ENCODE measurements around the gene IDI1.
A peak's percentile ranks its signal among the peaks of the same experiment; 100 is the strongest.
"Not testable (repeated sequence)": the region's sequence is repeated elsewhere in the genome, so short reads cannot be mapped to it uniquely, and the experiment has no call there.

Gene IDI1

DNA sequence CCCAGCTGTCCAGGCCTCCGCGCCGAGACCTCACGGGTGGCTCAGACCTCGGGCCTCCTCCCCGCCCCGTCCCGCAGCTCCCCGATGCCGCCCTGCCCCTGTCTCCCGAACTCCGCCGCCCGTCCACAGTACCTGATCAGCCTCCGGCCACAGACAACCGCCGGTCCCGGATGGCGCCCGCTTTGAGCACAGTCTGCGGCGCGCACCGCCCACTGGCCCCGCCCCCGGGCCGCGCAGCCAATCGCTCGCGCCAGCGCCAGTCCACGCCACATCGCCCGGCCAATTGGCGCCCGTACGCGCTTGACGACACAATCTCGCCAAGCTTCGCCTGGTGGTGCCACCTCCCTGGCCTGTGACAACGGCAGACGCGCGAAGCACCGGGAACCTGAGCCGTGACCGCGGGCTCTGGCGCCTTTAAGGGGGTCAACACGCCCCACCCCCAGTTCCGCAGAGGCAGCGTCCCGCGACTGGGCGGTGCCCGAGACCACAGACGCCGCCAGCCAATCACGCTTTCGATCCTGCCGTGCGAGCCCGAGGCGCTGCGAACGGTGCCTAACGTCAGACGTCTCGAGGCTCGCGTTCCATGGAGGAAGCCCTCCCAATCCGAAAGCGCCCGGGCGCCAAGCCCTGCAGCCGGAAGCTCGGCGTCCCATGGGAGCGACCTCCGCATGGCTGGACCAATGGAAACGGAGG lies at the start of gene IDI1:
Gene IDI1 (minus strand): TSS at position 388 of the 693 bp plus-strand sequence. CDS start 116 bp downstream, at position 272.
- peak; percentile 98 for DNase-seq

DNA sequence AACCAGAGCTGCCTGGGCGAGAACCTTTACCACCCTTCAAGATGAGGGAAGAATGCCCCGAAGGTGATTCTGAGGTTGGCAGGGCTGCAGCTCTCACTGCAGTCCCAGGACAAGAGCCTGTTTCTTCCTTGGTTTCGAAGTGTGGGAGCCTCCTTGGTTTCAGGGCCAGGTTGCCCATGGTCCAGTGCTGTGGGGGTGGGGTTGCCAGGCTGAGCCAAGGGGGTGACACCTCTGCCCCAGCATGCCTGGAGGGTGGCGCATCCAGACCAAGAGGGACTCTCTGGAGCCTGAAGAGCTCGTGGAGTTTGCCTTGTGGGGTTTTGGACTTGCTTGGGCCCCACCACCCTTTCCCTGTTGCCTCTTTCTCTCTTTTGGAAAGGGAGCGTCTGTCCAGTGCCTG lies 48.5 kb upstream of the IDI1 start:
- DNase-seq = no peak

DNA sequence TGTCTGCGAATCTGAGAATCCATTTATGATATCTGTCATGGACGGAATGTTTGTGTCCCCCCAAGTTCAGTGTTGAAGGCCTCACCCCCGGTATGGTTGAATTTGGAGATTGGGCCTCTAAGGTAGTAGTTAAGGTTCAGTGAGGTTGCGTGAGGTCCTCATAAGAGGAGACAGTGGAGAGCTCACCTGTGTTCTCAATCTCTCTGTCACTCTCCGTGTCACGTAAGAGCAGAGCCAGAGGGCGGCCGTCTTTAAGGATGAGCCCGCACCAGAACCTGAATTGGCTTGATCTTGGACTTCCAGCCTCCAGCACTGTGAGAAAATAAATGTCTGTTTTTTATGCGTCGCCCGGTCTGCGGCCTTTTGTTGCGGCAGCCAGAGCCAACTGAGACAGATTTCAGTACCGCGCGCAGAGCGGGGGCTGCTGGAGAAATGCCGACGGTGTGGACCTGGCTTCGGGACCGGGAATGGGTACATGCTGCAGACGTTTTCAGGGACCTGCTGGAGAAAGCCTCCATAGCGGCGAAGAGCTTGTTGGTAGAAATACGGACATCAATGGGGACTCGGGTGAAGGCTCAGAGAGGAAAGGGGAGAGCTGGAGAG lies 47.5 kb upstream of the IDI1 start:
- DNase-seq = no peak

DNA sequence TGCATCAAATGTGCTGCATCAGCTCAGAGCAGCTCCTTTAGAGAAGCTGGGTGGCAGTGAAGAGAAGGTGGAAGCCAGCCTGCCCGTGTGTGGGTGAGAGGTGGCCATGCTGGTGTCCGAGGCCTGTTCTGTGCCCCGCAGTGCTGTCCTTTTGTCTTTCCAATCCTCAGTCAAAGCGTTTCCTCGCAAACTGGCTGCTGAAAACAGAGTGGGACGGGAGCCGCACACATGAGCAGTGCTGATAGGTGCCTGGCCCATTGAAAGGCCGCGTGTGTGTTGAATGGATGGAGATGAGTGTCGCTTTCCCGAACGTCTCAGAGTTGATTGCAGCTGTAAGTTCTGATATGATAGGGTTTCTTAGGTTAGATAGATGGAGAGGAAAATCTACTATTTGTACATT lies 46.6 kb upstream of the IDI1 start:
- no peak for DNase-seq

DNA sequence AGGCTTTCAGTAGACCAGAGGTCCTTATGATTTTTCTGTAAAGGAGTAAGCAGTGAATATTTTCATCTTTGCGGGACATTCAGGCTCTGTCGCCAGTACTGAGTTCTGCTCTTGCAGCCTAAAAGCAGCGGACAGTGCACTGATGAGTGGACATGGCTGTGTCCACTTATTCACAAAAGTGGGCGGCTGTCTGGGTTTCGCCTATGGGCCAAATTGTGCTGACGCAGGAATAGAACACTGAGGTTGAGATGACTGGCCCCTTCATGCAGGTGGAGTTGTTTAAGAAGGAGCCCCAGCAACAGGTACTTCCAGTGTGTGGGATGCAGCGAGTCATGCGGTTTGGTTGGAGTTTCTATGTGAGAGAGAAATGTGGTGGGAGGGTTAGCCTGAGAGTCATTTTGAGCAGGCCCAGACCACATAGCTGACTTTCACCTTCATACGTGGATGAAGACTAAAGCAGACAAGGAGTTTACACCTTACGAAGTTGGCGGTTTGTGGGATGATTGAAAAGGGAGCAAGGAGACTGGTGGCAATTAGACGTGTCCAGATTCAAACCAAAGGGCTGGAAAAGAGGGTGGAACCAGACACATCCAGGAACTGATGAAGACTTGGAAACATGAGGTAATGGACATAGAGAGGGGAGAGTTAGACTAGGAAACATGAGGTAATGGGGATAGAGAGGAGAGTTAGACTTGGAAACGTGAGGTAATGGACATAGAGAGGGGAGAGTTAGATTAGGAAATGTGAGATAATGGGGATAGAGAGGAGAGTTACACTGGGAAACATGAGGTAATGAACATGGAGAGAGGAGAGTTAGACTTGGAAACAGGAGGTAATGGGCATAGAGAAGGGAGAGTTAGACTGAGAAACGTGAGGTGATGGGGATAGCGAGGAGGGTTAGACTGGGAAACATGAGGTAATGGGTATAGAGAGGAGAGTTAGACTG lies 45.5 kb upstream of the IDI1 start:
- no peak for DNase-seq

DNA sequence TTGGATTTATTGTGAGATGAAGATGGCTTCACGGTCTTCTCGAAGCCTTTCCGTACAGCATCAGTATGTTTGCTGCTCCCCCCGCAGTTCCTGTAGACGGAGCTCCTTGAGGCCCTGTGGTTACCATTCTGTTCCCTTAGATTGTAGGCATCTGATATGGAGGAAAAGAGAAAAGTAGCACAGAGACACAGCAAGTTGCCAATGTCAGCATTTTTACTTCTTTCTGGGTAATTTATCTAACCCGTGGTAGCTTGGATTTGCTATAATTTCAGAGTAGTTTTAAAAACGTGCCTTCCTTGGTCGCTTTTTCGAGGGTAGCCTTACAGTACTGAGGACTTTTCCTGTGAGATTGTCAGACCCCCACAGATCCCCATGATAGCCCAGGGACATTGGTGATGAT lies 44.8 kb upstream of the IDI1 start:
- DNase-seq = no peak

DNA sequence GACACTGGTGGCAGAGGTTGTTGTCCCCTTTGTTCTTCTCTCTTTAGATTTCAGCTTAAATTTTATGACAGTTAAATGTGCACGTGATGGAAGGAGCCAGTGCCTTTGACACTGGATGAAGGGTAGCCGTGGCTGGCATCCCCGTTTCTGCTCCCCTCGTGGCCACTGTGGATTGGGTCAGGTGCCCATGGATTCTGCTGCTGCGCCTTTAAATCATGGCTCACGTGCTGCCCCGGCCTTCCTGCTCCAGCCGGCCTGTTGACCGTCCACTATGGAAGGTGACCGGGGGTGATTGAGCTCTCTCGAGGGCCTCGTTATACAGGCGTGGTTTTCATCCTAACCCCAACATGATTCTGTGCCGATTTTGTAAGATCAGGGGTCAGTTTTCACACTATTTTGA lies 41.8 kb upstream of the IDI1 start:
- DNase-seq = no peak

DNA sequence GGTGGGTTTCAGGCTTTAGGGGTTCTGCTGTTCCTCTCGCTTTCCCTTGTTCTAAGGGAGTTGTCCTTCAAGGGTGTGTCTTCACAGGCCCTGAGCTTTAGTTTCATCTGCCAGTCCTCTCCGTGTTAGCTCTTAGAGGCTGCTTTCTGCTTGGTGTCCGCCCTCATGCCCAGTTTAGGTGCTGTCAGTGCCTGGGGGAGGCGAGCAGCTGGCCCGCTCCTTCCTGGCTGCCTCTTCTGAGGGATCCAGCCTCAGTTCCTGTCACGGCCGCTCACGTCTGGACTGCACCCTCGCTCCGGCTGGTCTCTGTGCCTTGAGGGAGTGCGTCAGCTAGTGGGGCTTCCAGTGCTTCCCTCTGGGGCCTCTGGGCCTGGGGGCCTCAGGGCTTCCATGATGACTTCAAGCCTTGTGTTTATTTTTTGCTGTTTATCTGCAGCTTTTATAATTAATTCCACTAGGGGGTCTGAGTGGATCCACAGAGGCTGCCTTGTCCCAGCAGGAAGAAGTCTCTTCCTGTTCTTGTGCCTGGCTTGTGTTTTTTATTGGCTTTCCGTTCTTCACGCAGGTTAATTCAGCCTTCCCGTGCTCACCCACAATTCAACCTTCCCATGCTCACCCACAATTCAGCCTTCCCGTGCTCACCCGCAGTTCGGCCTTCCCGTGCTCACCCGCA lies 40.2 kb upstream of the IDI1 start:
- DNase-seq = no peak

DNA sequence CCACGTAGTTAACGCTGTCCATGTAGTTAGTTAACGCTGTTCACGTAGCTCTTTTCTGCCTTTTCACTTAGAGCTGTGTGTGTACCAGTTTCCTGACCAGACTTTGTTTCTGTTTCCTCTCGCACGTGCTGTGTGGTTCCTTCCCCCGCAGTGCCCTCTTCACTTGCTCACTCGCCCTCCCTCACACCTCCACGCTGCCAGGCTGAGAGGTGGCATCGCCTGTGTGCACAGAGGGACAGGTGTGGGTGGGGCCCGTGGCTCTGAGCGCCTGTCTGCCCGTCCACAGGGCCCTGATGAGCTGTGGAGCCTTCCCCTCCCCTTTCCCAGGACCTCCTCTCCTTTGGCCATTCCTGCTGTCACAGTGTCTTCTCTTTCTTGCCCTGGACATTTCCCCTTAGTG lies 37.9 kb upstream of the IDI1 start:
- no peak for DNase-seq

DNA sequence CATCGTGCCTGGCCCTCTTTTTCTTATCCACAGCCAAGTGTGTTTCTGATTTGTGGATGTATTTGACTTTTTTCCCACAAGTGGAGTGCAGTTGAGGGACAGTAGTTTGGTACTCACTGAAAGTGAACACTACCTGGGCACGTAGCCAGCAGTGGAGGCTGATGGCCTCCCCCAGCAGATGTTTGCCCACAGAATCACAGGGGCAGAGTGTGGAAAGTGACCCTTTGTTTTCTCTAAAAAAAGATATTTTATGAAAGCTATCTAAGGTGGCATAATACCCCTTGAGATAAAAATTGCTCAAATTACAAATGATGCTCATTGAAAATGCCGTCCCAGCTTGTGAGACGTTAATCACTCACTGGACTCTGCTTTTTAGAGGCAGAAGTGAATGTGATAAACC lies 36.3 kb upstream of the IDI1 start:
- no peak for DNase-seq

DNA sequence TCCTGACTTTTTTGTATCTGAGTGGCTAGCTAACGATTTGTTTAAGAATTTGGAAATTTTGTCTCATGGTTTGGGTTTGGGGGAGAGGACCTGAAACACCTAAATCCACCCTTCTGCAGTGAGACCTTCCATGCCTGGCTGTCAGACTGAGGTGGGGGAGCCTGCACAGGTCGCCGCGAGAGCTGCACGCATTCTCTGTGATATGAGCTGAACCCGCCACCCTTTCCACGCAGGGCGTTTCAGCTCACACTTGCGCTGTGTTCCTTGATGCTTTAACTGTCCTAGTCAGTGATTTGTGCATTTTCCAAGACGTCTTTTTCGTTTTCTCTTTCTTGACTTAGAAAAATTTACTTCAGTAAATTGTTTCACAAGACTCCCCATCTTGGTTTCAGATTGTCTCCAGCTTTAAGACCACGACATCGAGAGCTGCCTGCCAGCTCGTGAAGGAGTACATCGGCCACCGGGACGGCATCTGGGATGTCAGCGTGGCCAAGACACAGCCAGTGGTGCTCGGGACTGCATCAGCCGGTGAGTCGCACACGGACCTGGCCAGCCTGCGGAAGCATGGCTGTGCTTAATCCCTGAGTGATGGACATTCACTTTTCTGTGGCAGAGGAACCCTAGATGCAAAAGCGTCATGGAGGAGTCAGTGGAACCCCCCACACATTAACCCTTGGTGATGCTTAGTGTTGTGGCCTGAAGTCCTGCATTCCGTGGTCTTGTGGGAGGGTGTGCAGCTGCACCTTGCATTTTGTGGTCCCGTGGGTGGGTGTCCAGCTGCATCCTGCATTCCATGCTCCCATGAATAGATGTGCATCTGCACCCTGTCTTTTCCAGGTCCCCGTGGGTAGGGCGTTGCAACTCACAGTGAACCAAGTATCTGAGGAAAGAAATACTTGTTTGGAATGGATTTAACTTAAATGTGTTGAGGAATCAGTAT lies 35.4 kb upstream of the IDI1 start:
- DNase-seq = no peak

DNA sequence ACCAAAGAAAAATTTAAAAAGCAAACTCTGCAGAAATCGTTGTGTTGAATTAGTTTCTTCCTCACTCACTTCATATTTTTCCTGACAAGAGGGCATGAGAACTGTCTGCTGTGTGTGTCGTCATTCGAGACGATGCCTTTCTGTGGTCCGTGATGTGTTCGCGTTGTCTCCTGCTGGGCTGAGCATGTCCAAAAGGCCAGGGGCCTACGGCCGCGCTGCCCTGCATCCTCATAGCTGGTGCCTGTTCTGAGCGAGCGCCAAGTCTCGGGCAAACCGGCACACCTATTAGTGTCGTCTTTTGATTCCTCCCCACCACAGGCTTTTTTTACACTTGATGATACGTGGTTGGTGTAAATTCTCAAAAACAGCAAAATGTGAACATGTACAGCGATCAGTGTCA lies 34.7 kb upstream of the IDI1 start:
- DNase-seq = no peak

DNA sequence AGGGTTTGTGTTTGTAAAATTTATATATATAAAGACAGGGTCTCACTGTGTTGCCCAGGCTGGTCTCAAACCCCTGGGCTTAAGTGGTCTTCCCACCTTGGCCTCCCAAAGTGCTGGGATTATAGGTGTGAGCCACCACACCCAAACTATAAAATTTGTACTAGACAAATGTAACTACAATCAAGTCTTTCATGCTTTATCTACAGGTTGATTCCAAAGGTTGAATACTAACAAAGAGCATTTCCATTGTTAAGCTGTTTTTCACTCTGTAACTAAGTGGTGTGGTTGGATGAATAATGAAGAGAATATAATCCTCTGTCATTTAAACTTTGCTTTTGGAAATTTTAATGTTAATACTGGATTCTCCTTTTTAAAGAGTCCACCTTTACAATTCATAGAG lies 29.7 kb upstream of the IDI1 start:
- no peak for DNase-seq

DNA sequence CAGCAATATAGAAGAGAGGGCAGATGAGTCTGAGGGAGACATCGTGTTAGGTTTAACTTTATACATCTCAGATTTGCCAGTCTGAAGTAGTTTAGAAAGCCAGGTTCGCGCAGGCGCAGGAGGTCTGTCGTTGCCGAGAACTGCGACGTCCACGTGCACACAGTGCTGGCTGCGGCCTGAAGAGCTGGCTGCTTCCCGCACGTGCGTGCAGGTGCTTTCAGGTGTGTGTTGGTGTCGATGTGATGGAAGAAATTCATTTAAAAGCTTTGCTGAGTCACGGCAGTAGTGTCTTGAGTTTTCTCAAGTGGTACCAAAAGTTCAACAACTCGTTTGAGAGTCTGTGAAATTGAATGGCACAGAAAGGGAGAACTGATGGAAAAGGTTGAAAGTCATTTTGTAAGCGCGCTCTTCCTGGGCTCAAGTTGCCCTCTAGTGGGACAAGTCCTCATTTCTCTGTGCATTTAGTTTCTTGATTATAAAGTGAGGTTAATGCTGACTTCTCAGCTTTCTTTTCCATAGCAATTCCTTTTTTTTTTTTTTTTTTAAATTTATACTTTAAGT lies 25.9 kb upstream of the IDI1 start:
- no peak for DNase-seq

DNA sequence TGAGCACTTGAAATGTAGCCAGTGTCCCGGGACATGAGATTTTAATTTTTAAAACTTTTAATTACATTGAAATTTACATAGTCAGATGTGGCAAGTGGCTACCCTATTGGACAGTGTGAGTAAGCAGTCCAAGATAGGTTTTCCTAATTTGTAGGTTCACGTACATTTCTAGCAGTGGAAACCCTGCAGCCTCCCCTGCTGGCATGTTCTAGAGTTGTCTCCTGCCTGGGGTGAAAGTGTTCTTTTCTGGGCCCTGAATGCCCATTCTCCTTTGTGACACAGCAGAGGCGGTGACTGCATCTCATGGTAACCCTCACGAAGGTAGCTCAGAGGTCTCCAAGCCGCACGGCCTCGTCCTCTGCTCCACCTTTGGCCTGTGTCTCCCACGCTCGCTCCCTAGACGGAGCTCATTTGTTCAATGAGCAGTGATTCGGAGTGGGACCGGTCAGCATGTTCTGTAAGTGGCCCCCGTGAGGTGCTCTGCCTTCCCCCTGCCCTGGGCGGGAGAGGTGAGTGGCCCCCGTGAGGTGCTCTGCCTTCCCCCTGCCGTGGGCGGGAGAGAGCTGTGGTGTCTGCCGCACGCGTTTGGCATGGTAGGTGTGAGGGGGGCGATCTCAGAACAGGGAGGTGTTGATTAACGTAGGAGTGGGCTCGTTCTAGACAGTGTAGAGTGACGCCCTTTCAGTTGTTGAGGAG lies 25.3 kb upstream of the IDI1 start:
- no peak for DNase-seq

DNA sequence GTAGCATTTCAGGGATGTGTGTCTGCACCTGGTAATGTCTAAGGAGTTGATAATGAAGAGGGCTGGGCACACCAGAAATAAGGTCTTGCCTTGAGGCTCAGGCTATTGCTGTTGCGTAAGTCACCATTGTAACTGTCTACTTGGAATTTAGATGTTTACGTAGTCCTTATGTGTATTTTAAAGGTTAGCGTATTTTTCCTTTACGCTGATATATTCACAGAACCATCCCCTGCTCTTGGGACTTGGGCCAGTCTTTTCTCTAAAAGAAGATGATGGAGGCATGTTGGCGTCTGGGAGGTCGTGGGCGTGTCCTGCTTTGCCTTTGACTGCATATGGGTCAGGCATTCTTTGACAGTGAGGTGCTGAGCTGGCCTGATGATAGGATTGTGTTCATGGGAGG lies 22.0 kb upstream of the IDI1 start:
- no peak for DNase-seq

DNA sequence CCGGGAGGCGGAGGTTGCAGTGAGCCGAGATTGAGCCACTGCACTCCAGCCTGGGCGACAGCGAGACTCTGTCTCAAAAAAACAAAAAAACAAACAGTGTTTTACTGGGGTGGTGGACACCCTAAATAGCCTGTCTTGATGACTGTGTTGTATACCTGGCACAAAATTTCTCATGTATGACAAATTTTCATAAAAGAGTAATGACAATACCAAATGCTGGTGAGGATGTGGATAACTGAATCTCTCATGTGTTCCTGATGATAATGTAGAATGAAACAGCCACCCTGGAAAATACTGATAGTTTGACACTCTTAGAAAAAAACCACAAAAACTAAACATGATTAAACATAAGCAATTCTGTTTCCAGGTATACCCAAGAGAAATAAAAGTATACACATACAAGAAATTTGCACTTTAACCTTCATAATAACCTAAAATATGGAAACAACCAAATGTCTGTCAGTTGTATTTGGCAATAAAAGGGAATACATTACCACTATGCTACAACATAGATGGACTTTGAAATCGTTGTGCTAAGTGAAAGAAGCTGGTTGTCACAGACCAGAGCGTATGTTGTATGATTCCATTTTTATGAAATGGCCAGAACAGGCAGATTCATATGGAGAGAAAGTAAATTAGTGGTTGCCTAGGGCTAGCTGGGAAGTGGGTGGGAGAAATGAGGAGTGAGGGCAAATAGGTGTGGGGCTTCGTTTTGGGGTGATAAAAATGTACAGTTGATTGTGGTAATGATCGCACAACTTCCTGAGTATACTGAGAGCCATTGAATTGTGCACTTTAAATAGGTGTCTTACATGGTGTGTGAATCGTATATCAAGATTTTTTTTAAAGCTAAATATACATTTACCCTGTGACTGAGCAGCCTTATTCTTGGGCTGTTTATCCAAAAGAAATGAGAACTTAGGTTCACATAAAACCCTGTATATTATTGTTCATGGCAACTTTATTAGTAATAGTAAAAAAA lies 19.8 kb upstream of the IDI1 start:
- no peak for DNase-seq

DNA sequence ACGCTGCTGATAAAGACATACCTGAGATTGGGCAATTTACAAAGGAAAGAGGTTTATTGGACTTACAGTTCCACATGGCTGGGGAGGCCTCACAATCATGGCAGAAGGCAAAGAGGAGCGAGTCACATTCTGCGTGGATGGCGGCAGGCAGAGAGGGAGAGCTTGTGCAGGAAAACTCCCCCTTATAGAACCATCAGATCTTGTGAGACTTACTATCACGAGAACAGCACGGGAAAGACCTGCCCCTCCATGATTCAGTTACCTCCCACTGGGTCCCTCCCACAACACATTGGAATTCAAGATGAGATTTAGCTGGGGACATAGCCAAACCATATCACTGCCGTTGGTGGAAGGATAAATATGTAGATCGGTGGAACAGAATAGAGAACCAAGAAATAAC lies 17.8 kb upstream of the IDI1 start:
- DNase-seq = not testable (repeated sequence)

DNA sequence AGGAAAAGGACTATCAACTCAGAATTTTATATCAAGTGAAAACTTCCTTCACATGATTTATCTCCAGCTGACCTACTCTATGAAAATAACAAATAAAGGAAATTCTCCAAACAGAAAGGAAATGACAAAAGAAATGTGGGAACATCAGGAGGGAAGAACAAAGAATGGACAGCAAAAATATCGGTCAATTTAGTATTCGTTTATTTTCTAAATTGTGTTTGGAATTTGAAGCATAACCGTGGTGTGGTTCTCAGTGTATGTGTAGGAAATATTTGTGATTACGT lies 16.0 kb upstream of the IDI1 start:
- no peak for DNase-seq

DNA sequence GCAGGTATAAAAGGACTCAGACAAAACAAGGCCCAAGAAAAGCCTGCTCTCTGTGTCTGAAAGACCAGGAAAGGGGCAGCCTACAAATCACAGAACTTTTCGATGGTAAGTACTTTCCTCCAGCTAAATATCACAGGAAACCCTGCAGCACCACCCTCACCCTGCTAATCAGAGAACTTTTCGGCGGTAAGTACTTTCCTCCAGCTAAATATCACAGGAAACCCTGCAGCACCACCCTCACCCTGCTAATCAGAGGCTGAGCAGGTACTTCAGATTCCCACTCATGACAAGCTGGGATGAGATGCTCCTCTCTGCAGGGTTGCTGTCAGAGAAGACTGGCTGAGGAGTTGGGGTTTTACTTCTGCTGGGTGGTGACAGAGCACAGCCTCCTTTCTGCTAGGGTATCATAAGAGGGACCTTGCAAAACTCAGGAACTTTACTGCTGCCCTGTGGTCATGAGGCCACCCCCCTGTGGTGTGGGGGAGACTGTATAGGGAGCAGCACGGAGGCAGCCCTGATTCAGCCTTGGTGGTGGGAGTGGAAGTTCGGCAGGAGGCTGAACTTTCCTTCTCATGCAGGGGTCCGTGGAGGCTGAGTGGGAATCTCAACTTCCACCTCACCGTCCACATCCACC lies 14.4 kb upstream of the IDI1 start:
- peak; percentile 27 for DNase-seq

All from CD4-positive, alpha-beta T cell treated with Interleukin-15 for 1 hour (primary cell).